GM18870 (cell line): Measurements from ENCODE around the gene PRELP.
"Not testable (repeated sequence)": the region's sequence is repeated elsewhere in the genome, so short reads cannot be mapped to it uniquely, and the experiment has no call there.

Source experiments
- ATAC-seq: cut with Tn5 transposase; IDR thresholded peaks from one replicate; pipeline ENCODE4 v1.9.1; 2021; ENCODE audit warnings: moderate library complexity; ENCODE audit not compliant: unreplicated experiment

PRELP gene

GRCh38 chr1:203475012-203475981, at the start of gene PRELP:
PRELP (plus strand) TSS chr1:203475806; CDS start chr1:203483185, 7,379 bp downstream.
- no peak for ATAC-seq

DNA sequence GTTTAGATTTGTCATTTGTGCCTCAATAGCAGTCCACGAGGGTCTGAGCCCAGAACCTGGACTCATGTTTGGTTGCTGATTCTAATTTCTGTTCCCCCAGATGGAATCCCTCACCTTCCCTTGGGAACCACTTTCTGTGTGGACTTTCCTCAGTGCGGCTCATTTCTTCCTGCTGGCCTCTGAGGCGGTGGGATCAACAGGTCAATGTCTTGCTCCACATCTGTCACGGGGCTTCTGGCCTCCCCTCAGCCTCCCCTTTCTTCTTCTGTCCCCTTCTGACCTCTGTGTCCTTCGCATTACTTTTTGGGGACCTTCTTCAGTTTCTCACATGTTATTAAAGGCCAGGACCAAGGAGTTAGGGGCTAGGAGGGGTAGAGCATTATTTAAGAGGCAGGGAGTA, 49.2 kb upstream of the PRELP start:
- no peak for ATAC-seq

DNA sequence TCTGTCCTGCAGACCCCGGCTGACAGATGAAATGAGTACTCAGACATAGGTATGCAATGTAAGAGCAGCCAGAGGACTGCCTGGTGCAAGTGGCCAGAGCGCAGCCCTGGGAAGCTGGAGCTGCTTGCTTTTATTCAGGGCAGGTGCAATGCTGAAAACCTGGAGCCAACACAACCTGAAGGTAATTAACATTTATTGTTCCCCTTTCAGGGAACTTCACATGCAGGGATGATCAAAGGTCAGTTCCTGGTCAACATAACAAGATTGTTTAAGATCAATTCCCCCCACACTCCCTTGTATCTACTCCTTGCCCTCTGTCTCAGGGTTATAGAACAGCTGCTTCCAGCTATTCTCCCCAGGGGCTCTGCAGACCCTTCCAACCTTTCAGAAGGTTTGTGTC, 48.7 kb upstream of the PRELP start:
- ATAC-seq = no peak

DNA sequence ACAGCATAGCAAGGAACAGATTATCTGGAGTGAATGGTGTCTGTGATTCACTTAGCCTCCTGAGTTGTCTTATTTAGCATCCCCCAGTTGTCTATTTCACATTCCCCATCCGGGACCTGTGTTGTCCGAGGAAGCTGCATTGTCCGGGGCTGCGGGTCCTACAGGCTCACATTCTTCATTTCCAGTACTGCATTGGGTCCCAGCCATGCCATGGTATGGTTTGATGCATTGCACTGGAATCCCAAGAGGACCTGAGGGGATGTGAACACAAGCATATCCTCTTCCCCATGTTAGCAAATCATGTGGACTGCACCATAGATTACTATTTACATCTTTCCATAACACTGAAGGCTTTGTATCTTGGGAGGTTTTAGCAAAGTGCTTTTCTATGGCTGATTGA, 48.2 kb upstream of the PRELP start:
- no peak for ATAC-seq

- no peak for ATAC-seq
These were observed 46.5 kb upstream of the PRELP start for GRCh38 chr1:203428981-203429599.

- ATAC-seq = no peak
These were observed 40.0 kb upstream of the PRELP start for GRCh38 chr1:203435615-203436014.

- no peak for ATAC-seq
These were observed 37.8 kb upstream of the PRELP start for GRCh38 chr1:203437696-203438315.

GRCh38 chr1:203439131-203439730, 36.4 kb upstream of the PRELP start:
- ATAC-seq = no peak

- no peak for ATAC-seq
These were observed 34.8 kb upstream of the PRELP start for GRCh38 chr1:203440771-203441170.

GRCh38 chr1:203441766-203442165, 33.8 kb upstream of the PRELP start:
- no peak for ATAC-seq

GRCh38 chr1:203442821-203443220, 32.8 kb upstream of the PRELP start:
- no peak for ATAC-seq

- no peak for ATAC-seq
These were observed 32.3 kb upstream of the PRELP start for GRCh38 chr1:203443296-203443695.

GRCh38 chr1:203444171-203444576, 31.4 kb upstream of the PRELP start:
- ATAC-seq = no peak

- ATAC-seq = no peak
These were observed 28.5 kb upstream of the PRELP start for GRCh38 chr1:203447151-203447550.

DNA sequence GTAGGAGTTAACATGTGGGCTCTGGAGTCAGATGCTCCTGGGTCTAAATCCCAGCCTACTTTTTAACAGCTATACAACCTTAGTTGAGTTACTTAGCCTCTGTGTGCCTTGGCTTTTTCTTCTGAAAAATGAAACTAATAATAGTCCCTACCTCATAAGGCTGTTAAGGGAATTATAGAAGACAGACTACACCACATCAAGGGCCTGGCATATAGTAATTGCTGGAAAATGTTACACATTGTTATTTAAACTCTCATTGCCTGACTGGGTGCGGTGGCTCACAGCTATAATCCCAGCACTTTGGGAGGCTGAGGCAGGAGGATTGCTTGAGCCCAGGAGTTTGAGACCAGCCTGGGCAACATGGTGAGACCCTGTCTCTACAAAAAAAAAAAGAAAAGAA, 28.0 kb upstream of the PRELP start:
- not testable (repeated sequence) for ATAC-seq

DNA sequence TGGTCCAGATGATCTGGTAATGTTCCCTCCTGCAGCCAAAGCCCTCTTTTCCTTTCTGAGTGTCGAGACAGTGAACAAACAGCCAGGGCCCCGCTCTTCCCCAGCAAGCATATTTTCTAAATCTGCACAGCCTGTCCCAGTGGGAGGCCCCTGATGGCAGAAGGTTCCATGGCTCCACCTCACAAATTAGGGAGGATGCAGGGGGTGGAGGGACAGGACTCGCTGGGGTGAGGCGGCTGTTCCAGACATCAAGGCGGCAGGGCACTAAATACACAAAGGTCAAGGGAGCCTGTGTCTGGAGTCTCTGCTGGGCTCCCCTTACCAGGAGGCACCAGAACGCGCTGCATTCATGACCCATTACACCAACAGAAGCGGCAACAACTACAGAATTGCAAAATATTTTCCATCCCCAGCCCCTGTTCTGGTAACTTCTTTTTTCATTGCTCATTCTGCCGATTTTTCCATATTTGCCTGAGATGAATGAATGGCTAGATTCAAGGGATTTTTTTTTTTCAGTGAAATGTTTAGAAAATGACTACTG, 27.0 kb upstream of the PRELP start:
- no peak for ATAC-seq

- ATAC-seq = no peak
These were observed 25.6 kb upstream of the PRELP start for GRCh38 chr1:203450001-203450400.

DNA sequence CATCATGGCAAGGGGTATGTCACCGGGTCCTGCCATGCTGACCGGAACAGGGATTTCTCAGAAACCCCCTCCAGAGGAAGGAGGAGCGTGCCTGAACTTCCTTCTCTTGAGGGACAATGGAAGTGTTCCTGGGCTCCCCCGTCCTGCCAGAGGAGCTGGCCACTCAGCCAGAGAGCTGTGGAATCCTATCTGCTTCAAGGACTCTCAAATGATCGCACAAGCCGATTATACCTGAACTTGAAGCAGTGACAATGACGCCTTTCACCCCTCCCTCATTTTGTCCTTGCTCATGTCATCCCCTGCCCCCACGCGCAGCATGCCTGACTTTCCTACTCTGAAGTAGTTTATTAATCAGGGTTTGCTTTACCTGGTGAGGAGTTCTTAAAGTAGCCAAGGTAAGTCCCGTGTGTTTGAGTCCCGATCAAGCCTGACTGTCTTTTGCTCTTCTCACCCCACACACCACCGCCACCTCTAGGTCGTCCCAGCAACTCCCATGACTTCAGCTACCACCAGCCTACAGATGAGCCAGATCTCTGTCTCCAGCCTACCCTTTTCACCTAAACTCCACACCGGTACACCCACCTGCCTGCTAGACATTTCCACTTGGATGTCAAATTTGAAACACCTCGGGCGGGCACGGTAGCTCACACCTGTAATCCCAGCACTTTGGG, 25.0 kb upstream of the PRELP start:
- no peak for ATAC-seq

DNA sequence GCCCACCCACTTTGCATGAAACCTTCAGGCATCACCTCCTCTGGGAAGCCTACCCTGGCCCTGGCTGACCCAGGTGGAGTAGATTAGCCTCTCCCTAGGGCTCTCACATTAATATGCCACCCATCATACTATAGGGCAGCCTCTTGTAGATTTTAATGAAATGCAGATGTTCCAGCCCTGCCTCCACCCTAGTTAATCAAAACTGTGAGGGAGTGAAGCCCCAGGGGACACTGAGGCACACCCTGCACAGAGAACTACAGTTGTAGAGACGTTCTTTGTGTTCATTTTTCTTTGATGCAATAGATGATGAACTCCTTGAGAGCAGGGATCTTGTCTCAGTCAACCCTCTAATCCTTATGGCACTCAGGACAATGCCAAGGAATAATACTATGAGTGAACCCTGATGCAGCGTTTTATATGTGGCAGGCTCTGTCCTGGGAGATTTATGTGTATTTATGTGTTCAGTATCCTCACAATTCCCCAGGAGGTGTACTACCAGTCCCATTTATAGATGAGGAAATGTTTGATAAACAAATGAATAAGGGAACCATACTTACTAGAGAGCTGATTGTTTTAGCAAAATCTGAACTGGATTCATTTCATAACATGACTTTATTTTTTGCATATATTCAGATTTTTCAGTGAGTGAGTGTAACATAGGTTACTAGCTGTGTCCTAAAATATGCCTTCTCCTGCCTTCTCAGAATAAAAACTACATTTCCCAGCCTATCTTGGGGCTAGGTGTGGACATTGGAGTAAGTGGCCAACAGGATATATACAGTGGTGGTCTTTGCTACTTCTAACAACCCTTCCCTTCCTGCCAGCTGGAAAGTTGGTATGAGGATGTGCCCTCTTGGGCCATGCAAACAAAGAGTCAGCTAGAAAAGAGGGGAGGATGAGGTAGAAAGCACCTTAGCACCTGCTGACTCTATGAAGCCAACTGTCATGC, 23.5 kb upstream of the PRELP start:
- ATAC-seq = no peak
